D341Med (cell line): Measurements from ENCODE around the gene REEP3.
"Not testable (repeated sequence)": the region's sequence is repeated elsewhere in the genome, so short reads cannot be mapped to it uniquely, and the experiment has no call there.

ENCODE experiments used
- DNase-seq: peaks from one replicate; pipeline ENCODE4 v3.0.0; 2012; ENCODE audit warnings: low spot score

The REEP3 gene

DNA sequence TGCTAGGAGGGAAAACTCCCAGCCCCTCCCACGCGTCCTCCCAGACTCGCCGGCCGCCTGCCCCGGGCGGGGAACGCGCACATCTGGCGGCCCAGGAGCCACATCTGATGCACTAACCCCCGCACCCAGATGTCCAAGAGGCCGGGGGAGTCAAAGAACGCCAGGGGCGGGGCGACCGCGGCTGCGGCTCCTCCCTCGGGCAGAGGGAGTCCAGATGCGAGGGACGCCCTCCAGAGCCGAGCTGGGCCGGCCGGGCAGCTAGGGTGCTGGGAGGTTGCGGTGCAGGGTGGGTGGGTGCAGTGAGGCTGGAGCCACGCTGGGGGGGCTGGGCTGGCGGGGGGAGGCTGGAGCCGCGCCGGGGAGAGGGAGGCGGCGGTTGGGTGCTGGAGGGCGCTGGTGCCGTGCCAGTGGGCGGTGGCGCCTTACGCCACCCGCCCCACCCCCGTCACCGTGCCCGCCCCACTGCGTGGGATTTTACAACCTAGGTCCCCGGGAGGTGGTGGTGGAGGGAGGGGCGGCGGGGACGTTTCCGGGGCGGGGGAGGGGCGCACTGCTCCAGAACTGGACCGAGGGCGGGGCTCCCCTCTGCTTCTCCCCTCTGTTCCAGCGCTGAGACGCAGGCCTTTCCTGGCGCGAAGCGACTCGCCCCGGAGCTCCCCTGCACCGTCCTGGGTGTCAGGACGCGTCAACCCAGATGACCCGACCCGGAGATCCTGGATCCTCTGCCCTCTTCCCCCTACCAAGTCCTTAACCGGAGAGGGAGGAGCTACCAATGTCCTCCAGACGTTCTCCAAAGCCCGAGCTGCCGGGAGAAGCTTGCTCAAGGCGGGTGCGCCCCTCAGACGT is 109.1 kb downstream of the REEP3 start:
- DNase-seq, result peak; percentile 77

DNA sequence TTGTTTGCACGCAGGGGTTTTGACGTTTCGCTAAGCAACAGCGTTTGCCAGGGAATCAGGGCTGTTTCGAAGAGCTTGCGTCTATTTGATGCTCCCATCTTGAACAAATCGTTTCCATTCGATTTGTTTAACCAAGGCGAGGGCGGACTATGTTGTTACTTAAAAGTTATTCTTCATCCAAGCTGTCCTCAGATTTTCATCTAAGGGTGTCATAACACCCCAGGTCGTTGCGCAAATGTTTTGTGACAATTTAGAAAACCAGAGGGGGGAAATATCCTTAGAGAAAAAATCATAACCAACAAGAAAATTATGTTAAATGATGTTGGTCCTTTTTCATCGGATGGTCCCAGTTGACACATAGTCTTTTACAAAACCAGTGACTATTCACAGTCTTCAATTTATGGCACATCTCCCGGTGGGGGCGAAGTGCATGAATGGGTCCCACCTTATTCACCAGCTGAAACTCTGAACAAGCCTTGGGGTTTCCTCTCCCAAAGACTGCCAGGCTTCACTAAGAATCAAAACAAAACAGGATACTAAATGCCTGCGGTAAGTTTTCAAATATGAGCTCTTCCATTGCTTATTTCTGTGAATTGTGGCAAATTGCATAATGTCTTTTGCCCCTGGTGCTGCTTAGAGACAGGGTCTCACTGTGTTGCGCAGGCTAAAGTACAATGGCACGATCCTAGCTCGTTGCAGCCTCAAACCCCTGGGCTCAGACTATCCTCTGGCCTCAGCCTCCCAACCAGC is 109.9 kb downstream of the REEP3 start:
- no peak for DNase-seq

DNA sequence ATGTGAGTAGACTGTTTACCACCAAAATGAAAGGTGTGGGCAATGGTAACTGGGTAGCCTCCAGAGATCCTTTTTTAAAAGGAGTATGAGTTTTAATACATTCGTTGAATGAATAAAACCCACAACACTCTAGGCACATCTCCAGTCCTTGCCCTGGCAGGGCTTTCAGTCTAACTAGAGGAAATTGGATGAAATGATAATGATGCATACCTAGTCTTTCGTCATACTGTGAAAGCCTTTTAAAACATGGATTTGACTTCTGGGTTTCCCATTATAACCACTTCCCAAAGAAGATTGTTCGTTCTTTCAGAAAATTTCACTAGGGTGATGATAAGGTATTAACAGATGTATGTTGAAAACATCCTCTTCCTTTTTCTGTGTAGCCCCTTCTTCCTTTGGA is 110.8 kb downstream of the REEP3 start:
- DNase-seq, result no peak

DNA sequence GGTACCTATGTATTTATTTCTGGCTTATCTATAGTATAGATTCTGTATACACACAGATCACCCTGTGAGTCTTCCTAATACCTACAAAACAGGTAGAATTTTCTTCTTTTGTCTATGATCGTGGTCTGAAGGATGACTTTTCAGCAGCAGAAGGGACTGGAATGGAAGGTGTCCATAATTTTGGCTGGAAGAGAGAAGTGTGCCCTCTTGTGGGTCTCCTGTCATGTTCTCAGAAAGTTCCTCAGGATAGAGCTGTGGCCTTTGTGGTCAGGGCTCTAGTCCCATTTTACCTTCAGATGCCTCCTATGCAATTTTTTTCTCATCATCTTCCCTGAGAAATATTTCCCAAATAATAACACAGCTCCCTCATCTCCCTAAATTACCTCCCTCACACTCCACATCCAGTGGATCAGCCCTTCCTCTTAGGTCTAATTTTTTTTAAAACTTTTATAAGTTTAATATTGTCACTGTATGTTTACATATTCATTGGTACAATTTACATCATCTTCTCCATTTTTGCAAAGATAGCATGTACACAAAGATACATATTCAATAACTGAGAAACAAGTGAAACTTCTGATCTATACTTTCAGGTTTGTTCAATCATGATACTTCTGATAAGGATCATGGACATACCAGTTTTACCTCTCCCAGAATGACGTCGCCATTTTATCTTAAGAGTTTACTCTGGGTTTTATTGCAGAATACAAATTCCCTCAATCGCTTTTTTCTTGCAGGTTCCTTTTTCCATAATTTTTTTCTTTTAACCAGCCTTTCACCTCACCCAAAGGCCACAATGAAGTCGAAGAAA is 112.7 kb downstream of the REEP3 start:
- peak; percentile 35 for DNase-seq

- no peak for DNase-seq
Measured at GRCh38 chr10:63634488-63635065, 113.4 kb downstream of the REEP3 start.

DNA sequence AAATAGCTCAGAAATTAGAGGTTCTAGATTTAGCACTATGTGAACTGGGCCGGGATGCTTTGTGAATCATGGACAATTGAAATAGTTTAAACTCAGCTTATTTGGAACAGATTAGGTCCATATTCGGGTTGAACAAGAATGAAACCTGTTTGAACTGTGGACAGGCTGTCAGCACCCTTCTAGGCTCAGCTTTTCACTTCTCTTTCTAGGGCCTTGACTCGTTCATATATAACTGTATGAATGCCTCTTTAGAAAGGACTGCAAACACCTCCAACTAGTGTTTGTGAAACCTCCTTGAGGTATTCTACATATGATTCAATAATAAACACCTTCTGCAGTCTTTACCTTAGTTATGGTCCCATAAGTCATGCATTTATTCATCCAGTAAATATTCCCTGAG is 115.6 kb downstream of the REEP3 start:
- DNase-seq, result no peak

- no peak for DNase-seq
Measured at GRCh38 chr10:63637901-63638327, 116.7 kb downstream of the REEP3 start.

- no peak for DNase-seq
Measured at GRCh38 chr10:63641366-63641765, 120.2 kb downstream of the REEP3 start.

- DNase-seq, result no peak
Measured at GRCh38 chr10:63641799-63642198, 120.6 kb downstream of the REEP3 start.

DNA sequence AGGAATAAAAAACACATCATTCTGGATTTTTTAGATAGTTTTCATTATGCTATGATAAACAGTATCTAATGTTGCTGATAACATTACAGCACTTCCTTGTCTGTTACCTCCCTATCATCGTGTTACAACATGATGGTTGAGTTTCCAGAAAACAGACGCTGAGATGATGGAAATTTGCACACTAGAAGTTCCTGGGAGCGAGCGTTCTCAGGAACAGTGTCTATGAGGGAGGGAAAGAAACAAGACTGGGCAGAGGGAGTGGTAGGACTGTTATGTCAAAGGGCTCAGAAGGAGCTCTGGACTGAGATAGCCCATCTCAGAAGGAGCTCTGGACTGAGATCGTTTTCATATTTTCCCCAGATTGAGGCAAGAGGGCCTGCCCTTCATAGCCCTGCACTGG is 121.6 kb downstream of the REEP3 start:
- no peak for DNase-seq

GRCh38 chr10:63644418-63645142 is 123.4 kb downstream of the REEP3 start:
- no peak for DNase-seq

- DNase-seq, result no peak
Measured at GRCh38 chr10:63645195-63645594, 124.0 kb downstream of the REEP3 start.

- DNase-seq, result no peak
Measured at GRCh38 chr10:63646491-63646890, 125.3 kb downstream of the REEP3 start.

DNA sequence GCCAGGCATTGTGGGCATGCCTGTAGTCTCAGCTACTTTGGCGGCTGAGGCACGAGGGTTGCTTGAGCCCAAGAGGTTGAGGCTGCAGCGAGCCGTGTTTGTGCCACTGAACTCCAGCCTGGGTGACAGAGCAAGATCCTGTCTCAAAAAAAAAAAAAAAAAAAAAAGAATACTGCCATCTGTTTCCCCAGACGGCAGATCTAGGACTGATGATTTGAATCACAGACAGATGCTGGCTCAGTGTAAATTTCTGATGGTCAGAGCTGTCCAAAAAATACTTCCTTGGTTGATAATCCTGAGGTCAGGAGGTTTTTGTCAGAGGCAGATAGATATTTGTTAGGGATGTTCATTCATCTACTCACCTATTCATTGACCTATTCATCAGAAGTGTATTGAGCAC is 130.7 kb downstream of the REEP3 start:
- no peak for DNase-seq

- peak; percentile 24 for DNase-seq
Measured at GRCh38 chr10:63653747-63654146, 132.5 kb downstream of the REEP3 start.

DNA sequence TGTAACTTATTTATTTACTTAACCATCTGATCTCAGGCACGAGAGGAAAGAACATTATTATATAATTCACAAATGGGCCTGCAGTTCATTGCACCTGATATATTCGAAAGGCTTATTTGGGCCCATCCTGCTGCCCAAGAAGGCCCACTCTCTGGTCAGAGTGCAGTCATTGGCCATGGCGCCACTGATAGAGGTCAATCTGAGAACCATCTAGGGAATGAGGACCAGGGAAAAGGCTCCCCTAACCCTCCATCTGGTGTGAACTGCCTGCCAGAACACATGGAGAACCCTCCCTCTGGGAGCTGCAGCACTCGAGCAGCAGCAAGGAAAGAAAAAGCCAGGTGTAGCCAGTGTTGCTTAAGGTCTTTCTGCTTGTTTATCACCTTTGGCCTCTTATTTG is 136.6 kb downstream of the REEP3 start:
- DNase-seq, result no peak

- DNase-seq, result not testable (repeated sequence)
Measured at GRCh38 chr10:63660941-63661340, 139.7 kb downstream of the REEP3 start.

DNA sequence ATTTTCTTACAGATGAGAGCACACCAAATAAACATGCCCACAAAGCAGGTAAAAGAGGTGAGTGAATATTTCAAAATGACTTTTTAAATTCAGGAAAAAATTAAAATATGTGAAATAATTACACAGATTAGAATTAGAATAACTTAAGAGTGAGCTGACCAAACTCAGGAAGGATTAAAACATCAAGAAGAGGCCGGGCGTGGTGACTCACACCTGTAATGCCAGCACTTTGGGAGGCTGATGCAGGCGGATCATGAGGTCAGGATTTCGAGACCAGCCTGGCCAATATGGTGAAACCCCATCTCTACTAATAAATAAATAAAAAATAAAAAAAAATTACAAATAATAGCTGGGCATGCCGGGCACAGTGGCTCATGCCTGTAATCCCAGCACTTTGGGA is 140.1 kb downstream of the REEP3 start:
- no peak for DNase-seq

DNA sequence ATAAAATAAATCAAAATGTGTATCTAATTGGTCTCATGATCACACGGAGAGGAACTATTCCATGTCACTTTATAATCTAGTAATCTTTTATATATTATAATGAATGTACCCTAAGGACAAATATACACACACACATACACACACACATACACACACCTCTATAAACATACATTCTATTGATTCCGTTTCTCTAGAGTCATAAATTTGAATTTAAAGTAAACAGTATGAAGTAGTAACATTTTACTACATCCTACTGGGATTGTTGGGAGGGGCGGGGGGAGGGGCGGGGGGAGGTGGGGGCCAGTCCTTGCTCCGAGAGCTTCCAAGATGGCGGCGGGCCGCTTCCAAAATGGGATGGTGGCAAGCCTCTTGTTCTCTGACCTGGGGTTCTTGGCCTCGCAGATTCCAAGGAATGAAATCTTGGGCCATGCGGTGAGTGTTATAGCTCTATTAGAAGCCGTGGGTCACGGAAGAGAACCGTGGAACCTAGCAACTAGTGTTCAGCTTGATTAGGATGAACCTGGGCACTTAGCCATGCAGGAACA is 143.2 kb downstream of the REEP3 start:
- no peak for DNase-seq

- not testable (repeated sequence) for DNase-seq
Measured at GRCh38 chr10:63665006-63665580, 143.9 kb downstream of the REEP3 start.

- no peak for DNase-seq
Measured at GRCh38 chr10:63665670-63666134, 144.5 kb downstream of the REEP3 start.
